Measurements from ENCODE around the gene PROM1. TPM values are rescaled to one million over a fixed set of nuclear protein-coding genes. Genes with fewer than 3 reads are reported as not detected.

Gene PROM1
- total and polyA plus RNA-seq, 8 donors, result 3.5 to 124 (median 12.3) TPM

DNA sequence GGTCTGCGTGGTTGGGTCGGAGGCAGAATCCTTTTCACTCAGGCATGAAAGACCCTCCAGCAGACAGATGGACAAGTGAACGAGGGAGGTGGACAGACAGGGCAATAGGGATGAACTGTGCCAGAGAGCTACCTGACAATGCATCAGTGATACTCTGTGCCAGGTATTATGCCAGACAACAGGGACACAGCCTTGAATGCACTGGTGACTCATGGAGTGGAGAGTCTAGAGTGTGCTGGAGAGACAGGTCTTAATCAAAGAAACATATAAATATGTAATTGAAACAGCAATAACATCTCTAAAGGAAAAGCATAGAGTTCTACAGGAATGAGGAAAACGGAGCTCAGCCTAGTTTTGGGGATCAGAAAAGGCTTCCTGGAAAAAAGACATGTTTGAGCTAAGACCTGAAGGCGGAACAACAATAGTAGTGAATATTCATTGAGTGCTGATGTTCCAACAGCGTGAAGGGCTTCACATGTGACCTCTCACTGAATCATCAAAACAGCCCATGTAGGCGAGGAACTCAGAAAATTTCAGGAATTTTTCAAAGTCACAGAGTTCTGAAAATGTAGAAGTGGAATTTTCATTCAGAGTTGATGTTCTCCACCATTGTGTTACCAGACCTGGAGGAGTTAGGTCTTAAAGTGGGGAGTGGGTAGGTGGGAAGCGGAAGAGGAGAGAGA, 100.8 kb downstream of the PROM1 start:
- Histone ChIP-seq H3K4me3 (no peak overlapping the region), H3K27me3 (peaks cover 0 to 8% (median 0%) of the 10 kb centered on the region in 3 donors), H3K4me1 (peaks cover 0 to under 1% (median 0%) of the 10 kb centered on the region in 4 donors), H3K27ac (no peak overlapping the region), H3K36me3 (peaks cover 0 to 39% (median 10%) of the 10 kb centered on the region in 4 donors), H3K9me3 (no peaks in the 10 kb centered on the region)
- intact Hi-C loops (cut with DNase I; ENCODE audit: low total_unique reads), result no loop called here
- no peak for DNase-seq
- TF ChIP-seq EP300 (IDR thresholded peaks at IDR 0.05), result no peak
- no peak for TF ChIP-seq POLR2AphosphoS5 (IDR thresholded peaks at IDR 0.05)
- no peak for TF ChIP-seq CTCF (IDR thresholded peaks at IDR 0.05)
- no peak for TF ChIP-seq POLR2A (IDR thresholded peaks at IDR 0.05)
- 91 to 94% (median 92%) methylated on average over 8 of the region's 8 CpGs for WGBS, 5 donors

GRCh38 chr4:15976456-15977447, 107.1 kb downstream of the PROM1 start:
- H3K27me3 ChIP-seq, result peaks cover 0 to 8% (median 0%) of the 10 kb centered on the region in 3 donors
- TF ChIP-seq EP300 (IDR thresholded peaks at IDR 0.05) (no peak), POLR2A (IDR thresholded peaks at IDR 0.05) (no peak), POLR2AphosphoS5 (IDR thresholded peaks at IDR 0.05) (no peak), CTCF (IDR thresholded peaks at IDR 0.05) (no peak)
- no peak for DNase-seq
- no peaks in the 10 kb centered on the region for H3K4me1 ChIP-seq
- intact Hi-C loops (cut with DNase I; ENCODE audit: low total_unique reads), result no loop called here
- 70 to 81% (median 78%) methylated on average over 7 of the region's 7 CpGs for WGBS, 5 donors
- H3K36me3 ChIP-seq, result peaks cover 0 to 7% (median 2%) of the 10 kb centered on the region in 4 donors
- H3K4me3 ChIP-seq, result no peak overlapping the region
- H3K9me3 ChIP-seq, result no peaks in the 10 kb centered on the region
- no peak overlapping the region for H3K27ac ChIP-seq

- Histone ChIP-seq H3K4me3 (no peak overlapping the region), H3K27ac (no peak overlapping the region), H3K36me3 (no peaks in the 10 kb centered on the region), H3K27me3 (no peaks in the 10 kb centered on the region), H3K9me3 (peaks cover 0 to 4% (median 2%) of the 10 kb centered on the region in 4 donors), H3K4me1 (no peaks in the 10 kb centered on the region)
- intact Hi-C loops (cut with DNase I; ENCODE audit: low total_unique reads), result no loop called here
- WGBS, 5 donors, result 58 to 73% (median 67%) methylated on average over 9 of the region's 9 CpGs
- DNase-seq, result peak in 1 of 2 donors; percentile 11
- TF ChIP-seq EP300 (IDR thresholded peaks at IDR 0.05) (no peak), POLR2AphosphoS5 (IDR thresholded peaks at IDR 0.05) (no peak), POLR2A (IDR thresholded peaks at IDR 0.05) (no peak), CTCF (IDR thresholded peaks at IDR 0.05) (no peak)
Measured at GRCh38 chr4:15971068-15971801, 112.6 kb downstream of the PROM1 start.
